Dedifferentiated amniotic fluid mesenchymal stem cell (primary cell): ENCODE measurements around the gene TBX10.
"Not testable (repeated sequence)": the region's sequence is repeated elsewhere in the genome, so short reads cannot be mapped to it uniquely, and the experiment has no call there.

Experiments
- DNase-seq: peaks from one replicate; pipeline ENCODE4 v3.0.0-alpha.2; 2016; ENCODE audit errors: extremely low spot score

Gene TBX10

DNA sequence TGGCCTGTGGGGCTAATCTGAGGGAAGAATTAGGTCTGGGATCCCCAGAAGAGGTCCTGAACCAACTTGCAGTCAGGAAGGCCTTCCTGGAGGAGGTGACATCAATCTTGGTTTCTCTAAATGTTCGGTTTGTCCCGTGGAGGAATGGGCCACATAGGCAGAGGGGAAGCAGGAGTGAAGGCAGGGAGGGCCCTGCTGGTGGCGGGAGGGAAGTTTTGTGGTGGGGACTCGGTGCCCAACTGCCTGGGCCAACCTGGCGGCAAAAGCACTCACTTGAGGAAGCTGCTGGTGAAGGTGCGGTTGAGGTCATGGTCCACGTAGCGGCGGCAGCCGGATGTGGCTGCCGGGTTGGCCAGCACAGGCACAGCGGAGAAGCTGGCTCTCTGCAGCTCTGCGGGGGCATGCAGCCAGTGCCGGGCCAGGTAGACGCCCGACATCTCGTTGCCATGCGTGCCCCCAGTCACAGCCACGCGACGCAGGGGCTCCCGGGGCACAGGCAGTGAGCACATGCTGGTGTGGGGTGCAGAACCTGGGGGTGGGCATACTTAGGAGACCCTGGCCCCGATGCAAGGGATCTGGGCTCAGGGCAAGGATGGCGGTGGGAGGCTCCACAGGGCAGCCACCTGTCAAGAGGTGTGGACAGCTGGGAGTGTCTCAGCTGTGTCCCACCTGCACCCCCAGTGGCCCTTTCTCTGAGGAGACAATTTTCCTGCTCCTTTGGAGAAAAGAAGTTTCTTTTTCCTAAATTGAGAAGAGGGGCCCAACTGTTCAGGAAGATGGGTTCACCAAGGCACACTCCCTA lies 7.2 kb upstream of the TBX10 start:
- DNase-seq: no peak

DNA sequence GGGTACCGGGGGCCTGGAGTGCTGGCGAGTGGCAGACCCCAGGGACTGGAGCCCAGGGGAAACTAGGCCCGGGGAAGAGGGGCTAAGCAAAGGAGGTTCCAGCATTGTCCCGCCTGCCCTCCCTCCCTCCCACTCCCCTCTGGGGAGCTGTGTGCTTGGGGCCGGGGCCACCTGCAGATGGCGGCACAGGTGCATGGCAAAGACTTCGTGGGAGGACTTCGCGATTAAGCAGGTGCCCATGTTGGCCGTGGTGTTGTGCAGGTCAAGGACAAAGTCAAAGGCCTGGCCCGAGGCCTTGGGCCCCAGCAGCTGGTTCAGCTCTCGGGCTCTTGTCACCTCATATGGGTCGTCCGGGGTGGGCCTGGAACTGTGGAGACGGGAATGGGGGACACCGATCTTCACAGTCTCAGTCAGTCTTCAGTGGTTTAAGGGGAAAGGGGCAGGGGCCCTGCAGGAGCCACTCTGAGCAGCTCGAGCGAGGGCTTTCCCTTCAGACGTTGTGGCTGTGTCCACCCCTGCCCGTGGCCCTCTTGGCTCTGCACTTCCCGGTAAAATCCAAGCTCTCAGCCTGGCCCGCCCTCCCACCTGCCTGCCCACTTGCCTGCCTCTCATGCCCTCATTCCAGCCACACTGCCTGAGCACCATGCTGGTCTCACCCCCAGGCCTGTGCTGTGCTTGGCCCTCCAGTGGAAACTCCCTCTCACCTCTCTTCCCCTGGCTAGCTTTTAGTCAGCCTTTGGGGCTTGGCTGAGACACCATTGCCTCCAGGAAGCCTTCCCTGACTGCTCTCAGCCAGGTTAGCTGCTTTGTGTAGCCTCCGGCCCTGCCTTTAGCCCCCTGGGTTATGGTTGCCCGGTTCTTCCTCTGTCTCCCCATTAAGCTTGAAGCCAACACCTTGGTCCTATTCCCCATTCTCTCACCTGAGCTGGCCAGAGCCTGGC lies 6.2 kb upstream of the TBX10 start:
- DNase-seq: no peak

DNA sequence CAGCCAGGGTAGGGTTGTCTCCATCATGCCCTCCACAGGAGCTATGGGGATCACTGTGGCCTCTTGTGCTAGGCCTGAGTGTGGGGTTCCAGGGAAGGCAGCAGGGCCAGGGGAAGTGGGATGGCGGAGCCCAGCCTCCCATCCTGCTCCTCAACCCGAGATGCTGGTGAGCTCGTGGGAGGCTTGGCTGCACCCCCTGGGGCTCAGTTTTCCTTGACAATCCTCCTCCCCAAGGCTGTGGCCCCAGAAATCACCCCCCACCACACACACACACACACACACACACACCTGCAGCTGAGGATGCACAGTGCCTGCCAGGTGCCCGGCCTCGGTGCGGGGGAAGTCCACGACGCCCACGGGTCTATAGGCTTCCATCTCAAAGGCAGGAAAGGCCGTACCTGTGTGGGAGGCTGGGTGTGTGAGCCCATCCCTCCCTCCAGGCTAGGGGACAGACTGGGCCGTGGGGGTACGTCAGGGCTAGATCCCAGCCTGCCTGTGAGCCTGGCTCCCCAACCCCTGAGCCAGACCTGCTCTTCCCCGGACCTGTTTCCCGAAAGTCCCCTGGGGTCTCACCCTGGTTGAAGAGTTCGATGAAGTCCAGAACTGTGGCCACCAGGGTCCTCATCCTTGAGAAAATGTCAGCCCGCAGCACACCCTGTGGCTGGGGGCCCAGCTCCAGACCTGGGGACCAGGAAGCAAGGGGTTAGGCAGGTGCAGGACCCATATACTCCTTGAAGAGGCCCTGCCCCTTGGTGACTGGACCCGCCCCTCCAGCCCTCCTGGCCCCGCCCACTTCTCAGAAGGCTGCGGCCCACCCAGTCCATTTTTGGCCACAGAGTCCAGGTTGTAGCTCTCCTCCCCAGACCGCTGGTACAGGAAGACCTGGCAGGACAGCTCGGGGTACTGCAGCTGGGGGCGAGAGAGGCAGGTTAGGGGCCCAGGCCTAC lies 5.2 kb upstream of the TBX10 start:
- no peak for DNase-seq

DNA sequence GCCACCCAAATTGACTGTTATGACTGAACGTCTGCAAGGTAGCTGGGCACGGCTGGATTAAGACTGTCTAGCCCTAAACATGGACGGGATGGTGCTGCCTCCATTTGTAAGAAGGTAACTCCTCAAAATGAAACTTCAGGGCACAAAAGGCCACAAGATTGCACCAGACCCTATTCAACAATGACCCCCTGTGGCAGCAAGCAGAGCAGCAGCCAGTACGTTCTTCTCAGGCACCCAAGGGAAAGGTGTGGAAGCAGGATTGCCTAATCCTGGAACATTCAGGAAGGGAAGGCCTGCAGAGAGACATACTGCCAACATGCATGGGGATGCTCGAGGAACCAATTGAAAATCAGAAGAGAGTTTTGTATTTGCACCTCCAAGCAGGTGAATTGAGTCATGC lies 4.5 kb upstream of the TBX10 start:
- no peak for DNase-seq

DNA sequence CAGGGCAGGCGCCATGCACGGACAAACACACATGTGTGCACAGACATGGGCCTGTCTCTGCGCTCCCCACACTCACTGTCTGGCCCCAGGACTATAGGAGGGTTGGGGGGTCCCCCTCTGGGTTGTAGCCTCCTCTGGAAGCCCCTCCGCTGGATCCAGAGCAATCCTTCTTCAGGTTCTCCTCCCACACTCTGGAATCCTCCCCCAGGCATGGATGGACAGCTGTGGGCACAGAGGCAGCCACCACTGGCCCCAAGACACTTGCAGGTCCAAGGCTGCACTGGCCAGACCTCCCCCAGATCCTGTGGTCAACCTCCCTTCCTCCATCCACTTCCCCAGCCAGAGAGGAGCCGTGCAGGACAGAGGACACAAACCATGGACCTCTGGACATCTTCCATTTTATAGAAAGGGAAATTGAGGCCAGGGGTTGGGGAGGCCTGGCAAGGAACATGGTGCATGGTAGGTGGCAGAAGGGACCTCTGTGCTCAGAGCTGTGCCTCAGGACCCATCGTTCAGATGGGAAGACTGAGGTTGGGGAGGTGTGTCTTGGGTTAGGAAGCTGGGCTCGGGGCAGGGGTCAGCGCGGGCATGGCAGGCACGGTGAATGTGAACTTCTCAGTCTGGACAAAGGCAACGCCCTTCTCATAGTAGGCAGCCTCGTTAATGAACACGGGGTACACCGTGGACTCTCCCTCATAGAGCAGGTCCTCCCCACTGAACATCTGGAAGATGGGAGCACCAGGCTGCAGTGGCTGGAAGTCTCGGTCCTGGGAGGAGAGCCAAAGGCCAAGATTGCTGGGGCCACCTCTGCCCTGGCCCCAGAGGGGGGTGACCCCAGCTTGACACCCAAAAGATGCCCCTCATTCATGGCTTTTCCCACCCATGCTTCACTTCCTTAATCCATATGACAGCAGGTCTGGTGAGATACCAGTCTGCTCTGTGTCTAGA lies 2.9 kb upstream of the TBX10 start:
- no peak for DNase-seq

DNA sequence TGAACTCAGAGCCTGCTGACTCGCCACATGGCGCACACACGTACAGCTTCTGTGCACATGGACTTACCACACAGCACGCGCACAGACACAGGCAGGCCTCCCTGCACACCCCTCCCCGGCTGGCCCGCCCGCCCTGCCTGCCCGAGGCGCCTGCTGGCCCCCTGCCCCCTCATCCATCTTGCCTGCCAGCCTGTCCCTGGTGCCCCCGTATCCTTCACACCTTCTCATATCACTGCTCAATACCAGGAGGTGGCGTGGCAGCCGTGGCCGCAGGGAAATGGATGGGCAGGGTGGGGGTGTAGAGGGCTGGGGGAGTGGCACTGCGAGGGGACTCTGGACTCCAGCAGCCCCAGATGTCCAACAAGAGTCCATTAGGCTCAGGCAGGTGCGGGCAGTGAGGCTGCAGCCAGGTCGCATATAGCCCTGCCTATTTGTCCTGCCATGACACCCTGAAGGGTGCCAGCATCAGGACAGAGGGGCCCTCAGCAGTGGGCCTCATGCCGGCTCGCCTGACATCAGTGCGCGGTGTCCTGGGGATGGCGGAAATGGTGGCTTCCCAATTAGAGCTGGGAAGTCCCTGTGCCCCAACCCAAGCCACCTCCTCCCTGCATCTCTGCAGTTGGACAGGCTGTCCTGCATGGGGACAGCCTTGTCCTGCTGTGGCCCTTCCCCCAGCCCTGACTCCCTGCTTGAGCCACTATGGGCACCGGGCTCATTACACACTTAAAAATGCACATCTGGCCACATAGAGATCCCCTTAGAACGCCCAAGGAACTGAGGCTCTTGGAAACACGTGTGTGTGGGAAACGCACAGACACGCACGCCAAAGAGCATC lies 2.0 kb upstream of the TBX10 start:
- no peak for DNase-seq

DNA sequence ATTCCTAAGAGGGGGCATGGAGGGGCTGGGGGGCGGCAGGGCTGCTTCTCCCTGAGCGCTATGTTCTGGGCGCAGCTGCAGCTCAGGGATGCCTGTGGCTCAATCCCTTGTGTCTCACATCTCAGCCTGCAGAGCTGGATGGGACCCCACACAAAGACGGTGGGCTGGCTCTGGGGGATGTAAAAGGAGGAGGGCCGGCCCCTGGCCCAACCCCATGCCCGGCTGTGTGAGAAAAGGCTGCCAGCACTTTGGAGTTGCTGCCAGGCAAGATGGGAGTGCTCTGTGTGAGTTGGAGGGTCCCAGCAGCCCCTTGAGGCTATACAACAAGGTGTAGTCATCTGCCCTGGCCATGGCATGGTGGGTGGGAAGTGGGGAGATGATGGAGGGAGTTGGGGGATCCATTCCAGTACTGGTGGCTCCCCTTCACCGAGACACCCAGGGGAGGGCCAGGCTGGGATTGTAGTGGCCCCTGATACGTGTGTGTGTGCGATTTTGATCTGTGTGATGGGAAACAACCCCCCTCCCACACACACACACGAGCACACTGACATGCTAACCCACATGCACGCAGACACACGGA lies 1.3 kb upstream of the TBX10 start:
- no peak for DNase-seq

DNA sequence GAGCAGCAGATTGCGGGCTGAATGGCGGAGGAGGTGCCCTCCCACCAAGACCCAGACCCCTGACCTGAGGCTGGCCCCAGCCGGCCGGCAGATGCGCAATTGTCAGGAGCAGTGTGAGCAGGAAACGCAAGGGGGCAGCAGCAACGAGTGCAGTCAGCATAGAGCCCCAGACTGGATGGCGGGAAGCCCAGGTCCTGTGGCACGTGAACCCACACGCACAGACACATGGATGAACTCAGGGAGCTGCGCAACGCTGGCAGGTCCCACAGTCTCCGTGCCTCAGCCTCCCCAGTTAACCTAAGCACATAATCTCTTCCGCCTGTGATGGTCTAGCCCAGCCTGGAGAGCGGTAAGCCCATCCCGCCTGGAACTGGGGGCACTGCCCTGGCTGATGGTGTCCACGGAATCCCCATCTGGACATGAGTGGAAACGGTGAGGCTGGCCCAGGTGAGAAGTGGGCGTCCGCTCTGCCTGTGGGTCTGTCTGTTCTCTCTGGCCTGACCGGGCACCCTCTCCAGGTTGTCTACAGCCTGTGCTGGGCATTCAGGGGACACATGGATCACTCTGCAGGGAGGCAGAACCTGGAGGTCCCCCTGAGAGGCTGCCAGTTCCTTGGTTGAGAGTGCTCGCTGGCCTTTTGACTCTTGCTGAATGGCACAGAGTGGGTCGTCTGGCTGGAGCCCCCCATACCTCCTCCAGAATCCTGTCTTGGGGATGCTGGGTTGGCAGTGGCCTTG lies 626 bp upstream of the TBX10 start:
- DNase-seq: peak; percentile 42

DNA sequence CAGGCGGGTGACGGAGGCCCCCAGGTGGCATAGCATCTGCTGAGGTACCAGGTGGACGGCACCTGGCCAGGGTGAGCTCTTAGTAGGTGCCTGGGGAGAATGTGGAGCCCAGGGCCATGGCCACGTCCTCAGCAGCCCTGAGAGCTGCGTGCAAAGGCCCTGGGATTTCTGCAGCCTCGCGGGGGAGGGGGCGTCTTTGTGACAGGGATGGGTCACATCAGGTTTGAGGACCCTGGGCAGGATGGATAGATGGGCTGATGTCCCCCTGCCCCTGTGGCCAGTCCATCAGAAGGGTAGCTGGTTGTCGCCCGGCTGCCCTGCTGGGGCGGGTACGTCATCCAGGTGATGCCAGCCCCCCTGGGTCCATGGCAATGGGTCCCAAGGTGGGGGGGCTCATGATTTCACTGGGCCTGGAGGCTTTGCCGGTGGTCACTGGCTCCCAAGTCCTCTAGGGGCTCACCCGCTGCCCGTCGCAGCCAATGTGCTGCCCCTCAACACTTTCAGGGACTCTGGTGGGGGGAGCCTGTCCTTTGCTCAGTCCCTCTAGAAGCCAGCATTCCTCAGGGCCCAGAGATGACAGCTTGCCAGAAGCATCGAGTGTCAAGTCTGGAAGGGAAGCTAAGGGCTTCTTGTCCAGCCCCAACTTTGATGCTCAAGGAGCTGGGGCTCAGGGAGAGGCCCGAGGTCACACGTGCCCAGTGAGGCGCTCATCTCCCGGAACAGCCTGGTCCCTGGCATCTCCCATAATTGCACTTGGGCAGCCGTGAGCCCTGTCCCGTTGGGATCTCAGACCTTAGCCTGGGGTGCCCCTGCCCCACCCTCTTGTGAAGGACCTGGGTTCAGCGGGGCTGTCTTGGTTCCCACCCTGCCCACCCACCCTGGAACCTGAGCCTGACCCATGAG lies 777 bp downstream of the TBX10 start:
- DNase-seq: no peak

DNA sequence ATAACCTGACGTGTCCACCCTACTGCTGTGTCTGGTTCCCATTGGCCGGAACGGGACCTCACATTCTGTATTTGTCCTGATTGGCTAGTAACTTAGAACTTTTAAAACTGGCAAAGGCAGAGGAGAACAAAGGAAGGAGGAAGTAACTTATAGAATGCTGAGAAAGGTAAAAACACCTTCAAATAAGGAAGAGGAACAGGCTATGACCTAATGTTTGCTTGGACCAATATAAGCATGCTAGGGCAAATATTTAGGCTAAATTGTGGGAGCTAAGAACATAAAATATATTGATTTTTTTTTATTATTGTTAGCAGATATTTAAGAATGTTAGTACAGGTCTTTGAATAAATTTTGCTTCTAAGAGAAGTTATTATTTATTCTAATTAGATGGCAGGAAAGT lies 2.1 kb downstream of the TBX10 start:
- not testable (repeated sequence) for DNase-seq

DNA sequence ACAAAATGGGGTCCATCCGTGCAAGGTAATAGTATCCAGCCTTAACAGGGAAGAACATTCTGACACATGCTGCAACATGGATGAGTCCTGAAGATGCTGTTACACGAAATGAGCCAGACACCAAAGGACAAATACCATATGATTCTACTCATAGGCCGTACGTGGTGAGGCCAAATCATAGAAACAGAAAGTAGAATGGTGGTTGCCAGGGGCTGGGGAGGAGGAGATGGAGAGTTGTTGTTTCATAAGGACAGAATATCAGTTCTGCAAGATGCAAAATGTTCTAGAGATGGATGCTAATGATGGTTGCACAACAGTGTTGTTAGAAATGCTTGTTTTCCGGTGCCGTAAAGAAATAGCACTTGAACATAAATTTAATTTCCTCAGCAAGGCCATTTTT lies 2.6 kb downstream of the TBX10 start:
- DNase-seq: no peak

DNA sequence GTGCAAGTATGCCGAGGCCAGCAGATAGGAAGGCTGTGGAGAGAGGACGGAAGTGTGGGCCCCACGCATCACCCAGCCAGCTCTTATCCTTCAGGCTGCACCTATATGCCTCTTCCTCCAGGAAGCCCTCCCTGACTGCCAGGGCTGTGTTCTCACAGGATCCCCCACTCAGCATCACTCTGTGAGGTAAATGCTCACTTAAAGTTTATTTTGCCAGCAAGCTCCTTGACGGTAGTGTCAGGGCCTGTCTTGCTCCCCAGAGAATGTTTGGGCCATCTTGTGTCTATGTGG lies 4.4 kb downstream of the TBX10 start:
- DNase-seq: no peak

DNA sequence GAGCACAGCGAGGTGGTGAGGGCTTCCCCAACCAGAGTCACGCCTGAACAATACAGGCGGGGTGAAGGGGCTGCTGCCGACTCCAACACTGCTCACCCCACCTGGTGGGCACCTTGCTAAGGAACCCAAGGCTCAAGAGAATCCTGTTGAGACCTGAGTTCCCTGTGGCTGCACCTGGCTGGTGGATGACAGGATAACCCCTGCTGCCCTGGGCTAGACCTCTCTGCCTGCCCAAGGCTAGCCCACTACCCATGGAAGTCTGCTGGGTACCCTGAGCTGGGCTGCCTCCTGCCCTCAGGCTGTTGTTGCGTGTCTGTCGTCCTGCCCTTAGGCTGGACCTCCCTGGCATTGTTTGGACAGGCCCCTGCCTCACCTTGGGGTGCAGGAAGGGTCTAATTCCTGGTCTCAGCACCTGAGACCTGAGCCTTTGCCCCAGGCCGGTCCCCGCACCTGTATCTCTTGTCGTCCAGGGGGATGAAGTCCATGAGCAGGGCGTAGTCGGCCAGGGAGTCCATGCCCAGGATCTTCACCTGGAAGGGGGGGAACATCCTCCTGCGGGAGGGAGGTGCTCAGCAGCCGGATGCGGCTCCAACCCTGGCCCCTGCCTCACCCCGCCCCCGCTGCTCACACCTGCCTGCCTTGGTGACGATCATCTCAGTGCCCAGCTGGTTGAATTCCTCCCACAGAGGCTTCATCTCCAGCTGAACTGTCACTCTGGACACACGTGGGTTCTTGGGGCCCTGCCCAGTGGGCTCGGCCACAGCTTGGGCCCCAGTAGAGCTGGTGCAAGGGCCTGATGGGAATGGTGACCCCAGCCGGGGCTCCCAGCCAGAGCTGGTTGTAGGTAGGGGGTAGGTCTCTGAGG lies 5.0 kb downstream of the TBX10 start:
- DNase-seq: no peak

DNA sequence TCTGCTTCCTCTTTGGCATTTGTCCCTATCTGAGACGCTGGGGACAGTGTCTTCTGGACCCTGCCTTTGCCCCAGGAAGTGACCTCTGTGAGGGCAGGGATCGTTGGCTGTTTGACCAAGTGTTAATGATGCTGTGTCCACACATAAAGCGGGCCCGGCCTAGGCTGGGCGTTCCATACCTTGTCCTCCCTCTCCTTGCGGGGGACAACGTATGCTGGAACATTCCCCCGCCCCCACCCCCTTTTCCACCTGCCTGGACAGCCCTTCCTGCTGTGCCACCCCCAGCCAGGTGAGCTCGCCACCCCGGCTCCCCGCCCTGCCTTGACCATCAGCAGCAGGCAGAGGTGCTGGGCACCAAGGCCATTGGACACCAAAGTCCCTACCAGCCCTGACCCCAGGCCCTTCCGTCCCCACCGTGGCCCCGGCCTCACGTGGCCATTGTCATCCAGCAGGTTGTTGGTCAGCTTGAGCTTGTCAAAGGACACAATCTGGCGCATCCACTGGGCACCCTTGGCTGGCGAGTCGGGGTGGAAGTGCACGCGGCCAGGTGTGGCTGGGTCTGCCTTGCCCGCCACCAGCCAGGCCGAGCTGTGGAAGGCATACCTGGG lies 5.7 kb downstream of the TBX10 start:
- no peak for DNase-seq

DNA sequence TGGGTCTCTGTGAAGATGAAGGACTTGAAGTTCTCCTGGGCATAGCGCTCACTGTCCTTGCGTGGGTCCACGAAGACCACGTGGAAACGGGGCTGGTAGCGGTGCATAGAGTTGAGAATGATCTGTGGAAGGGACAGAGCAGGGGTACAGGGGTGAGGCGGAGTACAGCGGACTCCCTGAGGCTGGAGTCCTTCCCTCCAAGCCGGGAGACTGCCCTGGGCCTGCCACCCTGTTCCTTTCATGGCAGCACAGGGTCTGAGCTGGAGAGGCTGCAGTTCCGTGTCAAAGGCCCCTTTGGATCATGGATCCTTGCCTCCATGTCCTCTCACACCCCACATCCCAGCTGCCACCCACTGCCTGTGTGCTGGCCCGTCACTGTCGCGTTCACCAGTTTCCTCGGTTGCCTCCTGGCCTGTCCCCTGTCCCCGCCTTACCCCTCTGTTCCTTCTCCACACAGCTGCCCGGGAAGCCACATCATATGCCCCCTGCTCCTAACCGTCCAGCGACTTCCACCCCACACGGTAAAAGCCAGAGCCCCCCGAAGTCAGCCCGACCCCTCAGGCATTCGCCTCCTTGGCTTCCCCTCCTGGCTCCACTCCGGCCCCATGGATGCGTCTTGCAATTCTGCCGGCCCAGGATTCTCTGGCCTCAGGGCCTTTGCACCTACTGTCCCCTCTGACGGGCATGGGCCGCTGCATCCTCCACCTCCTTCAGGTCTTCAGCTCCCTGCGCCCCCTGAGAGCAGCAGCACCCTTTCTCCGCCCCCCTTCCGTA lies 6.4 kb downstream of the TBX10 start:
- no peak for DNase-seq
